C4-2B (cell line): ENCODE results near the gene STAT3.

ENCODE experiments used
- H3K27ac ChIP-seq: fragments of 450-650 bp; 2 replicates; pipeline ENCODE4 v1.5.1; 2017
- CTCF ChIP-seq: fragments of 450-650 bp; conservative IDR thresholded peaks from 2 replicates; pipeline ENCODE4 v1.5.1; 2017; ENCODE audit warnings: mild to moderate bottlenecking
- ZFX ChIP-seq: fragments of 450-650 bp; IDR thresholded peaks from 2 replicates; pipeline ENCODE4 v1.6.1; 2017

The STAT3 gene

GRCh38 chr17:42388381-42389134, at the start of gene STAT3:
TSS of gene STAT3 (minus strand) at chr17:42388442. CDS start at chr17:42348516, 39,926 bp downstream.
- no peak for TF ChIP-seq ZFX
- no peak for TF ChIP-seq CTCF
- H3K27ac ChIP-seq, result peak within 1 kb of the TSS; percentile 92

- TF ChIP-seq ZFX (no peak), CTCF (no peak)
- no peak overlapping the region for H3K27ac ChIP-seq
Observed at GRCh38 chr17:42436391-42436790, 48.1 kb upstream of the STAT3 start.

GRCh38 chr17:42431758-42432161, 43.5 kb upstream of the STAT3 start:
- H3K27ac ChIP-seq, result no peak overlapping the region
- TF ChIP-seq CTCF (no peak), ZFX (no peak)

GRCh38 chr17:42429726-42430447, 41.6 kb upstream of the STAT3 start:
- TF ChIP-seq ZFX (no peak), CTCF (no peak)
- no peak overlapping the region for H3K27ac ChIP-seq

GRCh38 chr17:42428141-42428944, 40.1 kb upstream of the STAT3 start:
- H3K27ac ChIP-seq, result no peak overlapping the region
- TF ChIP-seq CTCF (peak; percentile 78), ZFX (no peak)

GRCh38 chr17:42424991-42425610, 36.9 kb upstream of the STAT3 start:
- no peak for TF ChIP-seq ZFX
- TF ChIP-seq CTCF, result no peak
- no peak overlapping the region for H3K27ac ChIP-seq
